Spleen (tissue), 11 donors: Measurements from ENCODE around the gene ARHGEF39. TPM values are rescaled to one million over a fixed set of nuclear protein-coding genes. Genes with fewer than 3 reads are reported as not detected.

Experiments used
- DNase-seq: peaks from one replicate; pipeline ENCODE4 v3.0.0-alpha.2; 2020
- H3K27ac ChIP-seq, 8 donors: fragments of 200-600 bp; sonication (generic) in 7 of 8; 1 replicate in 4 of 8; 2 replicates in 4 of 8; pipeline versions ENCODE4 v1.5.0 to v1.8.0; 2016 to 2021; ENCODE audit warnings: inconsistent platforms in 4 of 8, mild to moderate bottlenecking in 4 of 8, moderate library complexity in 1 of 8
- H3K27me3 ChIP-seq, 7 donors: fragments of 200-600 bp; sonication (generic) in 6 of 7; replicated peaks in 1 of 7; 1 replicate in 4 of 7; 2 replicates in 3 of 7; pipeline versions ENCODE4 v1.5.0 to v1.8.0; 2016 to 2021; ENCODE audit warnings: inconsistent platforms in 3 of 7, mild to moderate bottlenecking in 1 of 7
- H3K36me3 ChIP-seq, 6 donors: fragments of 200-600 bp; sonication (generic) in 5 of 6; 1 replicate in 4 of 6; 2 replicates in 2 of 6; pipeline versions ENCODE4 v1.5.0 to v1.8.0; 2016 to 2021; ENCODE audit warnings: inconsistent platforms in 2 of 6
- H3K4me1 ChIP-seq, 6 donors: fragments of 200-600 bp; sonication (generic) in 5 of 6; 1 replicate in 3 of 6; 2 replicates in 3 of 6; pipeline versions ENCODE4 v1.5.0 to v1.8.0; 2016 to 2021; ENCODE audit warnings: inconsistent platforms in 3 of 6
- H3K4me3 ChIP-seq, 8 donors: fragments of 200-600 bp; sonication (generic) in 7 of 8; 1 replicate in 4 of 8; 2 replicates in 4 of 8; pipeline versions ENCODE4 v1.5.0 to v1.8.0; 2016 to 2021; ENCODE audit warnings: inconsistent platforms in 4 of 8, mild to moderate bottlenecking in 4 of 8, moderate library complexity in 2 of 8
- H3K9me3 ChIP-seq, 8 donors: fragments of 200-600 bp; sonication (generic) in 7 of 8; 1 replicate in 4 of 8; 2 replicates in 4 of 8; pipeline versions ENCODE4 v1.5.0 to v1.8.0; 2016 to 2021; ENCODE audit warnings: inconsistent platforms in 4 of 8
- CTCF ChIP-seq, 11 experiments: fragments of 200-600 bp in 7 of 11; fragments of 450-650 bp in 4 of 11; sonication (generic) in 4 of 11; IDR thresholded peaks in 8 of 11; conservative IDR thresholded peaks in 3 of 11; 1 replicate in 7 of 11; 2 replicates in 4 of 11; pipeline versions ENCODE4 v1.4.0 to v1.8.0; 2016 to 2021; ENCODE audit warnings: antibody characterized with exemption in 11 of 11, inconsistent platforms in 4 of 11, mild to moderate bottlenecking in 1 of 11
- POLR2A ChIP-seq, 3 donors: fragments of 450-650 bp; IDR thresholded peaks; one replicate each; pipeline ENCODE4 v1.5.1; 2017; ENCODE audit warnings: antibody characterized with exemption in 3 of 3, mild to moderate bottlenecking in 1 of 3
- POLR2AphosphoS5 ChIP-seq, 3 donors: sonication (generic); formaldehyde crosslinking; IDR thresholded peaks; one replicate each; pipeline ENCODE4 v1.5.1; 2017; ENCODE audit warnings: antibody characterized with exemption in 3 of 3
- WGBS, 5 donors: extraction: QIAGEN DNeasy Blood & Tissue Kit in 3 of 5; methylation state at CpG; one replicate each; pipeline versions ENCODE4 v1.1.5 to v1.1.7; 2013 to 2018; 5-methylcytosine and 5-hydroxymethylcytosine counted together
- intact Hi-C: fragments of 100-400 bp; cut with DNase I; formaldehyde crosslinking; loops from one replicate; pipeline ENCODE4 v1.15.0; 2023; ENCODE audit warnings: low total_unique reads
- polyA plus RNA-seq, 3 donors: library from polyadenylated mRNA; stranded (reverse); fragments of 200-250 nt; gene quantifications; one replicate each; pipeline ENCODE4 v1.2.1, GENCODE V29; 2013
- total RNA-seq, 7 donors: library from RNA; depleted of rRNA in 3 of 7; stranded (reverse); fragments of >200 nt in 3 of 7; fragmentation: NEBNext Ultra II Directional in 4 of 7; extraction: Animal tissue kit (Norgen Biotek cat#: 25700) in 4 of 7; gene quantifications; one replicate each; pipeline versions ENCODE4 v1.1.0 to v1.2.1, GENCODE V29; 2016 to 2021
- donor health status: healthy with polysubstance abuse.
- donor health status: DM: no; HTN: no; CAD: no; lungs with moderate emphysema.
- donor health status: DM: no; HTN: no; CAD: no.
- donor health status: Bipolar disorder and iron deficiency.
- donor health status: healthy.
- donor health status: DM: no; HTN: no; CAD: no.
- donor health status: DM: yes; HTN: yes; CAD: no.

Gene ARHGEF39
- total and polyA plus RNA-seq, 10 donors, result 0.89 to 2.9 (median 1.3) TPM

- Histone ChIP-seq H3K4me1 (peaks cover 0 to 29% (median 4%) of the 10 kb centered on the region in 6 donors), H3K36me3 (peaks cover 0 to 39% (median 7%) of the 10 kb centered on the region in 6 donors), H3K27ac (no peak overlapping the region), H3K9me3 (no peaks in the 10 kb centered on the region), H3K4me3 (no peak overlapping the region), H3K27me3 (no peaks in the 10 kb centered on the region)
- peak; percentile 34 for DNase-seq
- intact Hi-C loops, result no loop called here
- TF ChIP-seq POLR2AphosphoS5 (IDR thresholded peaks at IDR 0.05), result no peak
- no peak for TF ChIP-seq POLR2A (IDR thresholded peaks at IDR 0.05)
- no peak for TF ChIP-seq CTCF (IDR thresholded peaks at IDR 0.05 in 8 of 11, conservative IDR thresholded peaks at IDR 0.05 in 3 of 11)
- 83 to 94% (median 91%) methylated on average over 10 of the region's 10 CpGs for WGBS, 5 donors
These were observed 17.7 kb upstream of the ARHGEF39 start for GRCh38 chr9:35682520-35683315.

DNA sequence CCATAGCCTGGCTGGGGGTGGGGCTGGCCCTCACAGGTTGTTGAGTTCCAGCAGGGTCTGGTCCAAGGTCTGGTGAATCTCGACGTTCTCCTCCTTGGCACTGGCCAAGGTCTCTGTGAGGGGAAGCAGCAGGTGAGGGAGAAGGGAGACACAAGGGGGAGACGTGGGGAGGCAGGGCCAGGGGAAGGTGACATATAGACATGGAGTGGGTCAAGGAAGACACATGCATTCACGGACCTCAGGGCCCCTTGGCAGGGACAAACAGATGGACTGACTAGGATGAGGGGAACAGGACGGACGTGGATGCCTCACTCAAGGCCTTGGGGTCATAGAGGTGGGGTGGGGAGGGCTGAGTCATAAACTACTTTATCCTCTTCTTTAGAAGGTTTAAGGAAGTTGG lies 17.1 kb upstream of the ARHGEF39 start:
- intact Hi-C loops, result no loop called here
- Histone ChIP-seq H3K4me1 (peaks cover 0 to 23% (median 4%) of the 10 kb centered on the region in 6 donors), H3K36me3 (peaks cover 0 to 39% (median 7%) of the 10 kb centered on the region in 6 donors), H3K27me3 (no peaks in the 10 kb centered on the region), H3K9me3 (no peaks in the 10 kb centered on the region), H3K4me3 (no peak overlapping the region), H3K27ac (no peak overlapping the region)
- DNase-seq, result peak; percentile 45
- TF ChIP-seq POLR2A (IDR thresholded peaks at IDR 0.05) (no peak), POLR2AphosphoS5 (IDR thresholded peaks at IDR 0.05) (no peak), CTCF (IDR thresholded peaks at IDR 0.05 in 8 of 11, conservative IDR thresholded peaks at IDR 0.05 in 3 of 11) (no peak)
- 71 to 88% (median 74%) methylated on average over 6 of the region's 6 CpGs for WGBS, 5 donors

- no peak overlapping the region for H3K27ac ChIP-seq
These were observed 16.5 kb upstream of the ARHGEF39 start for GRCh38 chr9:35681341-35682002.

More at GRCh38 chr9:35681341-35682002, 16.5 kb upstream of the ARHGEF39 start:
- H3K27me3 ChIP-seq, result no peaks in the 10 kb centered on the region
- no peak overlapping the region for H3K4me3 ChIP-seq
- 52 to 87% (median 78%) methylated on average over 3 of the region's 3 CpGs for WGBS, 5 donors
- peak; percentile 47 for DNase-seq
- intact Hi-C loops, result no loop called here
- peaks cover 0 to 19% (median 4%) of the 10 kb centered on the region in 6 donors for H3K4me1 ChIP-seq
- peaks cover 0 to 39% (median 7%) of the 10 kb centered on the region in 6 donors for H3K36me3 ChIP-seq
- TF ChIP-seq POLR2A (IDR thresholded peaks at IDR 0.05) (no peak), POLR2AphosphoS5 (IDR thresholded peaks at IDR 0.05) (no peak), CTCF (IDR thresholded peaks at IDR 0.05 in 8 of 11, conservative IDR thresholded peaks at IDR 0.05 in 3 of 11) (no peak)
- no peaks in the 10 kb centered on the region for H3K9me3 ChIP-seq
